Hematopoietic multipotent progenitor cell (in vitro differentiated cells): Measurements from ENCODE around the gene PSRC1. TPM values are rescaled to one million over a fixed set of nuclear protein-coding genes. Genes with fewer than 3 reads are reported as not detected.

Source experiments
- total RNA-seq: library from RNA; depleted of rRNA; stranded (reverse); fragments of >200 nt; gene quantifications from one replicate; pipeline ENCODE4 v1.2.3, GENCODE V29; 2012

Gene PSRC1
- total RNA-seq, 1 donor: 1.3 TPM

Other genes starting within 250 kb of the PSRC1 start
- 8.3 TPM for gene WDR47, start 241.0 kb downstream of the PSRC1 start, total RNA-seq
- gene TAF13, start 207.1 kb downstream of the PSRC1 start, total RNA-seq: 2.2 TPM
- 14.8 TPM for gene TMEM167B, start 192.4 kb downstream of the PSRC1 start, total RNA-seq
- 0.27 TPM for gene ELAPOR1, start 169.0 kb downstream of the PSRC1 start, total RNA-seq
- 49.0 TPM for gene SARS1, start 69.2 kb downstream of the PSRC1 start, total RNA-seq
- 0.27 TPM for gene CELSR2, start 33.6 kb downstream of the PSRC1 start, total RNA-seq
- not detected for gene MYBPHL, start 23.9 kb upstream of the PSRC1 start, total RNA-seq
- 7.0 TPM for gene SORT1, start 114.8 kb upstream of the PSRC1 start, total RNA-seq
- 30.7 TPM for gene PSMA5, start 143.3 kb upstream of the PSRC1 start, total RNA-seq
- not detected for gene SYPL2, start 183.4 kb upstream of the PSRC1 start, total RNA-seq
- gene ATXN7L2, start 200.8 kb upstream of the PSRC1 start, total RNA-seq: 5.7 TPM
- 9.4 TPM for gene CYB561D1, start 210.9 kb upstream of the PSRC1 start, total RNA-seq
- gene AMIGO1, start 226.6 kb upstream of the PSRC1 start, total RNA-seq: 1.1 TPM